Skin of body (tissue), 2 donors: ENCODE results near the gene CNNM1. TPM values are rescaled to one million over a fixed set of nuclear protein-coding genes. Genes with fewer than 3 reads are reported as not detected.

ENCODE experiments used
- DNase-seq: peaks from one replicate; lab custom pipeline; 2025; lab: John Stamatoyannopoulos, UW
- total RNA-seq: library from RNA; depleted of rRNA; stranded (reverse); fragments of >200 nt; gene quantifications from one replicate; pipeline ENCODE4 v1.2.3, GENCODE V29; 2014

The CNNM1 gene
- total RNA-seq, 1 donor from 2014 or later: 0.20 TPM

- no peak for DNase-seq
These were observed 89.9 kb downstream of the CNNM1 start for GRCh38 chr10:99418910-99419624.

DNA sequence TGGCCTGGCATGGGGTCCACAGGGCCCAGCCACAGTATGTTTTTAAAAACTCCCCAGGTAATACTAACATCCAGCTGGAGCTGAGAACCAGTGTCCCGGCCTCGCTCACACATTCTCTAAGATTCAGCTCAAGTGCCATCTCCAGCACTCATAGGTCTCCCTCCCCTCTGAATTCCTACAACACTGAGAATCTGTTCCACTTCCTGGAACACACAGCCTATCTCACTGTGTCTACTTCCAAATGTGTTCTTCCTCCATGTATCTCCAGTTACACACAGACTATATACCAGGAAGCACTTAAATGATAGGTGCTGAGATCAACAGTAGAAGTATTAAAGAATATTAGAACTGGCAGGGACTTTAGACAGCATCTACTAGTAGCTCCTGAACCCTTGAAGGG is 90.5 kb downstream of the CNNM1 start:
- DNase-seq: no peak

GRCh38 chr10:99421233-99421739 is 92.1 kb downstream of the CNNM1 start:
- DNase-seq: no peak

DNA sequence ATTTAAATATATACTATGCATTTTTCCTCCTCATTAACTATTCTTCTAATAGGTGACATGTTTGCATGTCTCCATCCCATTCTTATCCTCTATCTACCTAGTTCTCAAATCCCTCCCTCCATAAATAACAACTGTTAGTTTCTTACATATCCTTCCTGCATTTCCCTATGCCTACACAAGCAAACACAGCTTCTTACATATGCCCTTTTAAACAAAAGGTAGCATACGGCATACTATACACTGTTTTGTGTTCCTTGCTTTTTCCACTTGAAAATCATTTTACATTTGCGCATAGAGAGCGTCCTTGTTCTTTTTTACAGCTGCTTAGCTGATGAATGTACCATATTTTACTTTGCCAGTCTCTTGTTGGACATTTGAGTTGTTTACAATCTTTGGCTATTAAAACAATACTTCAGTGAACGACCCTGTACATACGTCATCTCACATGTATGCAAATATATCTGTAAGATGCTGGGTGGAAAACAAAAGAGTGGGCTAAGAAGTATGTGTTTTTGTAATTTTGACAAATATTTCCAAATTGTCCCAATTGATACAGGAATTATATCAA is 93.5 kb downstream of the CNNM1 start:
- no peak for DNase-seq

- no peak for DNase-seq
These were observed 95.5 kb downstream of the CNNM1 start for GRCh38 chr10:99424656-99425055.

DNA sequence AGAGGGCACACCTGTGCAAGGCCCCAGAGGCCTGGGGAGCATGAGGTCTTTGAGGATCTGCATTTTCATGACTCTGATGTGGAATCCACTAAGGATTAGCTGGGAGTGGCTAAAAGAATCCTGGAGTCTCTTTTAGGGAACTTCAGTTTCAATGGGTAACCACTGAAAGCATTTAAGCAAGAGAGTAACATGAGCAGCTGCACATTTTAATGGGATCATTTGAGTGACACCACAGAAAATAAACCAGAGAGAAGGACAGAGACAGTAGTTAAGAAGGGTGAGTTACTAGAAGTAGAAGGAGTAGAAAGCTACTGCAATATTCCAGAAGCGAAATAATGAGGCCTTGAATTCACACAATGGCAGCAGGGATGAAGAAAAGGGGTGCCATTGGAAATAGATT is 96.0 kb downstream of the CNNM1 start:
- no peak for DNase-seq

DNA sequence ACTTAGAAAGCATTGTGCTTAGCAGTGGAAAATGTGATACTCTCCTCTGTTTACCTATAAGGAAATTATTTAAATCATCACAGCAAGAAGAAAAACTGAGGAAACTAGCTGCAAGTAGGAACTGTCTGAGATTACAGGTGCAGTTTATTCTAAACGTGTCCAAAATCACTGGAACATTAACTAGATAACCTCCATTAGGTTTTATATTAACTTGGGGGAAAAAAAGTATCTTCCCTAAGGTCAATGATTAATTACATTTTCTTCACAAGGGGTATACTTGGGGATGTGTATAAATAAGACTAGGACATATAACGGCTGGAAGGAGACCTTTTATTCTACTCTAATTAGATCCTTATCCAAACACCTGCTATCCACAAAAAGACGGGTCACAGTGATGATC is 97.5 kb downstream of the CNNM1 start:
- no peak for DNase-seq

DNA sequence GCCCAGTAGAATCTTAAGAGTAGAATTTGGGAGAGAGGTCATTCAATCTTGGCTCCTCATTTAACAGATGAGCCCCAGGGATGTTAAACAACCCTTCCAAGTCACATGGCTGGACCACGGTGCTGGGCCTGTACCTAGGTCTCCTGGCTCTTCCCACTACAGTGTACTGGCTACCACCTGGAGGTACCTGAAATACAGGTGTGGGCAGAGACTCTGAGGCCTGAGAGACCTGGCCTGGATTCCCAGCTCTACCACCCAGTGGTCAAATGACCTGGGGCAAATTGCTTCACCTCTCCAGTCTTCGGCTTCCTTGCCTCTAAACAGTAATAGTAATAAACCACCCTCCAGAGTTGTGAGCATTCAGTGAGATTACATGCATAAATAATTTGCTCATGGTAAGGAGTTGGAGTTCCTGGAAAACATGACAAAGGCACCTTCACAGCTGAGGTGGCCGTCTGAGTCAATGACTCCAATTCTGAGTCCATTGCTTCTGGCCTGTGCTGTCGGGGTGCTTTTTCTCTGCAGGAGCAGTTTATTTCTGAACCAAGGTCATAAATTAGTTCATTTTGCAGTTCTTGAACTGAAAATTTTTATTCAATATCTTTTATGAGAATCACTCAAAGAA is 98.5 kb downstream of the CNNM1 start:
- no peak for DNase-seq

DNA sequence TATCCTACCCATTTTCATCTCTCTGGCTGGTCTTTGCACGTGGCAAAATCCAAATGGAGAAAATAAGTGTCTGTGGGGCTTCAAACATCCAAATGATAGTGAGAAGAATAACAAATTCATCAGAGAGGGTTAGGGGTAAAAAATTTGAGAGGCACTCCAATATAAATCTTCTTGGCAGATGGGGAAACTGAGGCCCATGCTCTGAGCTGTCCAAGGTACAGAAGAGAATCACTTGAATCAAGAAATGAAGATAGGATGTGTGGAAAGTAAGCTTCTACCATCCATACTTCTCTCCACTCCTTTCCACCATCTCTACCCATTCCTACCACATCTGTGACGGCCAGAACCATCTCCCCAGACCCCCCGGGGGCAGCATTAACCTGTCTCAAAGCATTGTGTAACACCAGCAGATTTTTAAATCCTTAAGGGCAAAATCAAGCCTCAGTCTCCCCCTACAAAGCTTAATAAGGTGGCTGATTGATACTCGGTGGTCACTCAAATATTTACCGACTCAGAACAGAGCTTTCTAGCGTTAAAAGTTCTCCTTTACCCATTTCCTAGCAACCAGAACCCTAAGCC is 100.5 kb downstream of the CNNM1 start:
- no peak for DNase-seq

- no peak for DNase-seq
These were observed 100.9 kb downstream of the CNNM1 start for GRCh38 chr10:99430116-99430450.

DNA sequence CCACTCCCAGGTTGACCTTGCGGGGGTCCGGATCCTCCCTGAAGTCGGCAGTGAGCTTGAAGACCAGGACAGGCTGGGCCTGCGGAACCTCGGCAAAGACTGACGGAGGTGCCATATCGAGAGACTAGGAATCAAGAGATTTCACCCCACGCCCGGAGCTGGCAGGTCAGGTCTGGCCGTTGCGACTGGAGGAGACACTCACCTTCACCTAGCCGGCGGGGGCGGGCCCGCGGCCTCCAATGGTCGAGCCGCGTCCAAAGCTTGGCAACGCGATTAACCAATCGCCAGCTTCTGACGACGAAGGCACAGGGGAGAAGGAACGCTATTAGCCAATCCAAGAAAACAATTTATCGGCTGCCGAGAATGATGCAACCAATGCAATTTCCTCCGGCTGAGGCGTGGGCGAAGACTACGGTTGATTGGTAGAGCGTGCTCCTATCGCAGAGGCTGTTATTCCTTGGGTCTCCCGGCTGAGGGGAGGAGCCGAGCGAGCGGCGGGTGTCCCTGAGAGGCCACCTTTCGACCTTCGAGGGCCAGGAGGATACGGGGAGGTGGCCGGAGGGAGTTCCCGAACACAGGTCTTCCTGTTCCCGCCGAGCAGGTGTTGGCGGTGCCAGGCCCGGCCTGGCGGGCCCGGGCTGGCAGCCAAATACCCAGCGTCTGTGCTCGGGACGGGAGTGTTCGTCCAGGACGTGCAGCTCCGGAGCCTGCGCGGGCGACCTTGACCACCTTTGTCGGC is 101.5 kb downstream of the CNNM1 start, which contains the start of gene GOT1:
Gene GOT1, minus strand, starts transcription at position 174 of the 739 bp plus-strand sequence. Its CDS starts 59 bp downstream, at position 115.
- peak; percentile 99 for DNase-seq

DNA sequence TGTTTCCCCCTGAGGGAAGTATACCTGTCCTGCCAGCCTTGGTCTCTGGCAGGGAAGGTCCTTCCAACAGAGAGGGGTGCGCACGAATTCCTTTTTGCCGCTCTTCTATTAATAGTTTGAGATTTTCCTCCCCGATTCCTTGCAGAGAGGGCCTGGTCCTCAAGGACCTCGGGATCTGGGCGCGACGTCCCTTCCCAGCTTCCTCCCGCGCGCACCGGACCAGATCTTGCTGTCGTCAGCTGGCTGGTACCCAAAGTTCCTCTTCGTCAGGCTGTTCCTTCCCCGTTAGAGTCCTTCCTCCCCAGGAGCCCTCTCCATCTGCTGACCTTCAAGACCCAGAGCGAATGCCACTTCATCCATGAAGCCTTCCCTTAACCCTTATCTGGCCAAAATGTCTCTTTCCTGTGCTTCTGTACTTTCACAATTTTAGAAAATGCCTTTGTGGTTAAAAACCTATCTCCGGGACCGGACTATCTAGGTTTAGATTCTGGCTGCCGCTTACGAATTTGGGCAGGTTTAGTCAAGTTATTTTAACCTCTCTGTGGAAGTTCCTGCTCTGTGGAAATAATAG is 102.1 kb downstream of the CNNM1 start:
- DNase-seq: no peak

GRCh38 chr10:99432047-99432446 is 102.9 kb downstream of the CNNM1 start:
- no peak for DNase-seq

DNA sequence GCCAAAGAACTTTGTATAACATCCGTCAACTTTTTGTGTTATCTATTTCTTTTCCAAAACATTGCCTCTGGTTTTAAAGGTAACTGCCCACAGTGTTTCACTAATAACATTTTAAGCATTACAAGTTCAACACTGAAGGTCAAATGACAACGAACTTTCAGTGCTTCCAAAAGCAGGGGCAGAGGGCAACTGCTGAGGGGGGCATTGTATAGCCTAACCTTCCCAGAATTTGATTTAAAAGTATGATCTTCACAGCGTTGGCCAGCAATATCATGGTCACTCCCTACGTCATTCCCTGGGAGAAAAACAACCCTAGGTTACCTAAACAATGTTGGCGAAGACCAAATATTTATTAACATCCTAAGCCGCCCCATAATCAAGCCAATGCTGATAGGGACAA is 103.7 kb downstream of the CNNM1 start:
- no peak for DNase-seq

DNA sequence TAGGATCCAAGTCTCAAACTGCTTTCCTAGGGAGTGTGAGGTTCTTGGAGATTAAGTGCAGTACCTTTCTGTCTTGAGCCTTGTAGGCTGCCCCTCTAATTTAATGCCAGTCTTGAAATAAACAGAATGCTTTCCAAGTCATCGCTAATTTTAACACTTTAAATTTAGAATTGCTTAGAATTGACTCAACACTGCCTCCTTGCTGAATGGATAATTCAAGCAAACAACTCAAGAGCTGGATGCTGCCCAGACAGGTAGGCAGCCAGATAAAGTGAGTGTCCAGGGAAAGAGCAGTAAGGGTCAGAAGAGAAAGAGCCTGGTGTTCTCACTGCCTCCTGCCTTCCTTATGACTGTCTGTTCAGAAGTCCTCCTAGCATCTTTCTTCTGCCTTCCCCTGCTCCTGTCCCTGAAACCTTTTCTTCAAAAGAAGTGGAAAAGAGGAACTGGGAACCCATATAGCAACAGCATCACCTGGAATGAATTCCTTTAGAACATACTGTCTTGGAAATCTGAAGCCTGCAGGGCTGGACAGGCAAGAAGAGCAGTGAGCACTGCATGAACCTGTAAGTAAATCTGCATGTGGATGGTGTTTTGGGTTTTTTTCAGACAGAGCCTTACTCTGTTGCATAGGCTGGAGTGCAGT is 104.3 kb downstream of the CNNM1 start:
- DNase-seq: no peak

- no peak for DNase-seq
These were observed 107.0 kb downstream of the CNNM1 start for GRCh38 chr10:99435986-99436638.

DNA sequence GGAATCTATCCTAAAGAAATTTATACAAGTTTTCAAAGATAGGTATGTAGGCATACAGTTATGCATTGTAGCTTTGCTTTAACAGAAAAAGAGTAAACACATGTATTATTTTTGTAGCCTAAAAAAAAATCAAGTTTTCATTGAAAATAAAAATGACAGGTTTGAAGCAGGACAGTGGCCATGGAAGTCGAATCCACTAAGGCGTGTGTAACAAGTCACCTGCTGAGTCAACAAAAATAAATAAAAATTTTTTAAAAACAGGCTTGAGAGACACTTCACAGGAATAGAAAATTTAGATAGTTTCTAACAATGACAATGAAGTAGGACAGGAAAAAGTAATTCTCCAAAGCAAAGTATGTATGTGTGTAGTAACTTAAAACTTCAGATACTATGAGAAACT is 109.7 kb downstream of the CNNM1 start:
- DNase-seq: no peak

- no peak for DNase-seq
These were observed 113.2 kb downstream of the CNNM1 start for GRCh38 chr10:99442394-99442793.

- DNase-seq: no peak
These were observed 114.3 kb downstream of the CNNM1 start for GRCh38 chr10:99443500-99443899.
